Measurements from ENCODE around the gene USP38. TPM values are rescaled to one million over a fixed set of nuclear protein-coding genes. Genes with fewer than 3 reads are reported as not detected.

USP38 gene
- total and polyA plus RNA-seq, 2 donors (not counting 1 experiment from before 2014, with no cell fraction given) = 9.6 to 23.9 TPM

GRCh38 chr4:143256456-143256855 is 71.7 kb downstream of the USP38 start:
- no peak overlapping the region for H2AFZ ChIP-seq (ENCODE audit: insufficient read depth, low read depth, low read length, poor library complexity, severe bottlenecking)
- ChIA-PET CTCF (no interaction called here), POLR2A (no interaction called here)
- Mint-ChIP-seq H3K4me1 (no peaks in the 10 kb centered on the region), H3K27me3 (no peaks in the 10 kb centered on the region), H3K9me3 (ENCODE audit: insufficient read depth) (no peaks in the 10 kb centered on the region), H3K4me3 (no peak overlapping the region), H3K27ac (no peak overlapping the region)
- TF ChIP-seq EZH2 (IDR thresholded peaks at IDR 0.05; ENCODE audit: borderline replicate concordance, insufficient read depth, low read depth, low read length, poor library complexity, severe bottlenecking) (no peak), CTCF (IDR thresholded peaks at IDR 0.05) (no peak)
- DNase-seq (no peak), ATAC-seq (ENCODE audit: low read depth) (no peak)
- no peaks in the 10 kb centered on the region for H4K20me1 ChIP-seq (ENCODE audit: control insufficient read depth, insufficient read depth, low read length, poor library complexity, severe bottlenecking)
- no peaks in the 10 kb centered on the region for H3K79me2 ChIP-seq (ENCODE audit: control insufficient read depth, insufficient read depth, low read length)
- H3K4me1 ChIP-seq (ENCODE audit: control insufficient read depth in 2 of 2, insufficient read depth in 2 of 2, low read length in 2 of 2) = no peaks in the 10 kb centered on the region
- WGBS (ENCODE audit: insufficient coverage) = no CpG with 5 or more reads among the region's 2 CpGs
- H3K4me2 ChIP-seq (replicated peaks; ENCODE audit: low read depth, low read length, poor library complexity, severe bottlenecking) = no peak overlapping the region
- H3K36me3 ChIP-seq (replicated peaks in 1 of 2; ENCODE audit: control extremely low read depth in 1 of 2, control insufficient read depth in 1 of 2, extremely low read depth in 1 of 2, insufficient read depth in 2 of 2, low read length in 1 of 2) = no peaks in the 10 kb centered on the region
- no peaks in the 10 kb centered on the region for H3K9me3 ChIP-seq (ENCODE audit: control extremely low read depth in 1 of 3, control insufficient read depth in 2 of 3, insufficient read depth in 1 of 3, low read length in 2 of 3)
- H3K27me3 ChIP-seq (replicated peaks in 1 of 4; ENCODE audit: control extremely low read depth in 1 of 4, control insufficient read depth in 3 of 4, insufficient read depth in 4 of 4, low read length in 3 of 4) = no peaks in the 10 kb centered on the region
- H3K4me3 ChIP-seq (ENCODE audit: control extremely low read depth in 1 of 5, extremely low read depth in 1 of 5, insufficient read depth in 1 of 5, low read depth in 2 of 5, low read length in 4 of 5) = no peak overlapping the region
- intact Hi-C loops (cut with micrococcal nuclease) = no loop called here
- no peak overlapping the region for H3K27ac ChIP-seq (ENCODE audit: low read length in 2 of 2)
- no peak overlapping the region for H3K9ac ChIP-seq (ENCODE audit: low read length)

- Histone ChIP-seq H3K9me3 (ENCODE audit: control extremely low read depth in 1 of 3, control insufficient read depth in 2 of 3, insufficient read depth in 1 of 3, low read length in 2 of 3) (no peaks in the 10 kb centered on the region), H3K79me2 (ENCODE audit: control insufficient read depth, insufficient read depth, low read length) (no peaks in the 10 kb centered on the region), H3K36me3 (replicated peaks in 1 of 2; ENCODE audit: control extremely low read depth in 1 of 2, control insufficient read depth in 1 of 2, extremely low read depth in 1 of 2, insufficient read depth in 2 of 2, low read length in 1 of 2) (no peaks in the 10 kb centered on the region), H2AFZ (ENCODE audit: insufficient read depth, low read depth, low read length, poor library complexity, severe bottlenecking) (no peak overlapping the region), H3K27ac (ENCODE audit: low read length in 2 of 2) (no peak overlapping the region), H3K27me3 (replicated peaks in 1 of 4; ENCODE audit: control extremely low read depth in 1 of 4, control insufficient read depth in 3 of 4, insufficient read depth in 4 of 4, low read length in 3 of 4) (no peaks in the 10 kb centered on the region), H3K9ac (ENCODE audit: low read length) (no peak overlapping the region), H4K20me1 (ENCODE audit: control insufficient read depth, insufficient read depth, low read length, poor library complexity, severe bottlenecking) (no peaks in the 10 kb centered on the region), H3K4me3 (ENCODE audit: control extremely low read depth in 1 of 5, extremely low read depth in 1 of 5, insufficient read depth in 1 of 5, low read depth in 2 of 5, low read length in 4 of 5) (no peak overlapping the region), H3K4me1 (ENCODE audit: control insufficient read depth in 2 of 2, insufficient read depth in 2 of 2, low read length in 2 of 2) (no peaks in the 10 kb centered on the region), H3K4me2 (replicated peaks; ENCODE audit: low read depth, low read length, poor library complexity, severe bottlenecking) (no peak overlapping the region)
- no peaks in the 10 kb centered on the region for H3K9me3 Mint-ChIP-seq (ENCODE audit: insufficient read depth)
- no peak overlapping the region for H3K27ac Mint-ChIP-seq
- TF ChIP-seq EZH2 (IDR thresholded peaks at IDR 0.05; ENCODE audit: borderline replicate concordance, insufficient read depth, low read depth, low read length, poor library complexity, severe bottlenecking) (no peak), CTCF (IDR thresholded peaks at IDR 0.05) (no peak)
- H3K4me1 Mint-ChIP-seq = no peaks in the 10 kb centered on the region
- peaks cover 6% of the 10 kb centered on the region for H3K27me3 Mint-ChIP-seq
- intact Hi-C loops (cut with micrococcal nuclease) = no loop called here
- no peak for ATAC-seq (ENCODE audit: low read depth)
- ChIA-PET CTCF (no interaction called here), POLR2A (no interaction called here)
- DNase-seq = no peak
- no peak overlapping the region for H3K4me3 Mint-ChIP-seq
Measured at GRCh38 chr4:143257356-143257755, 72.6 kb downstream of the USP38 start.

Data from B cell (primary cell).